ENCODE measurements around the gene PSME4. TPM values are rescaled to one million over a fixed set of nuclear protein-coding genes. Genes with fewer than 3 reads are reported as not detected.
"Not testable (repeated sequence)": the region's sequence is repeated elsewhere in the genome, so short reads cannot be mapped to it uniquely, and the experiment has no call there.

Gene PSME4
- total RNA-seq, 2 donors from 2014 or later = 50.1 to 56.0 TPM

DNA sequence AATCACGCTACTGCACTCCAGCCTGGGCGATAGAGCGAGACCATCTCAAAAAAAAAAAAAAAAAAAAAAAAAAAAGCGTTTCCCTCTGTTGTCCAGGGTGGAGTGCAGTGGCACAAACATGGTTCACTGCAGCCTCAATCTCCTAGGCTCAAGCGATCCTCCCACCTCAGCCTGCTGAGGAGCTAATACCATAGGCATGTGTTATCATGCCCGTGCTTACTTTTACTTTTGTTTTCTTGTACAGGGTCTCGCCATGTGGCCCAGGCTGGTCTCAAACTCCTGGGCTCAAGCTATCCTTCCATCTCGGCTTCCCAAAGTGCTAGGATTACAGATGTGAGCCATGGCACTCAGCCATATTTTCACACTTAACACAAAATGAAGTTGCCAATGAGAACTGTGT is 37.5 kb downstream of the PSME4 start:
- no peaks in the 10 kb centered on the region for H3K9me3 ChIP-seq
- H3K4me1 ChIP-seq (ENCODE audit: control insufficient read depth in 1 of 2, low read depth in 2 of 2) = no peaks in the 10 kb centered on the region
- ATAC-seq (ENCODE audit: insufficient number of reproducible peaks, low FRiP score, low read depth) = no peak
- H3K27ac ChIP-seq = no peak overlapping the region
- TF ChIP-seq, protein P1, sequence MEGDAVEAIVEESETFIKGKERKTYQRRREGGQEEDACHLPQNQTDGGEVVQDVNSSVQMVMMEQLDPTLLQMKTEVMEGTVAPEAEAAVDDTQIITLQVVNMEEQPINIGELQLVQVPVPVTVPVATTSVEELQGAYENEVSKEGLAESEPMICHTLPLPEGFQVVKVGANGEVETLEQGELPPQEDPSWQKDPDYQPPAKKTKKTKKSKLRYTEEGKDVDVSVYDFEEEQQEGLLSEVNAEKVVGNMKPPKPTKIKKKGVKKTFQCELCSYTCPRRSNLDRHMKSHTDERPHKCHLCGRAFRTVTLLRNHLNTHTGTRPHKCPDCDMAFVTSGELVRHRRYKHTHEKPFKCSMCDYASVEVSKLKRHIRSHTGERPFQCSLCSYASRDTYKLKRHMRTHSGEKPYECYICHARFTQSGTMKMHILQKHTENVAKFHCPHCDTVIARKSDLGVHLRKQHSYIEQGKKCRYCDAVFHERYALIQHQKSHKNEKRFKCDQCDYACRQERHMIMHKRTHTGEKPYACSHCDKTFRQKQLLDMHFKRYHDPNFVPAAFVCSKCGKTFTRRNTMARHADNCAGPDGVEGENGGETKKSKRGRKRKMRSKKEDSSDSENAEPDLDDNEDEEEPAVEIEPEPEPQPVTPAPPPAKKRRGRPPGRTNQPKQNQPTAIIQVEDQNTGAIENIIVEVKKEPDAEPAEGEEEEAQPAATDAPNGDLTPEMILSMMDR (IDR thresholded peaks at IDR 0.05) = no peak
- H3K4me3 ChIP-seq = no peak overlapping the region
- H3K36me3 ChIP-seq = peaks cover 20% of the 10 kb centered on the region
- no peaks in the 10 kb centered on the region for H3K27me3 ChIP-seq (replicated peaks; ENCODE audit: insufficient read depth)
- DNase-seq (ENCODE audit: low spot score) = no peak

- not testable (repeated sequence) for H3K27ac ChIP-seq; H3K4me1 ChIP-seq (ENCODE audit: control insufficient read depth in 1 of 2, low read depth in 2 of 2); DNase-seq (ENCODE audit: low spot score); ATAC-seq (ENCODE audit: insufficient number of reproducible peaks, low FRiP score, low read depth); H3K27me3 ChIP-seq (replicated peaks; ENCODE audit: insufficient read depth); H3K9me3 ChIP-seq; H3K4me3 ChIP-seq
- H3K36me3 ChIP-seq = peaks cover 34% of the 10 kb centered on the region
Measured at GRCh38 chr2:53926321-53926720, 44.5 kb downstream of the PSME4 start.

DNA sequence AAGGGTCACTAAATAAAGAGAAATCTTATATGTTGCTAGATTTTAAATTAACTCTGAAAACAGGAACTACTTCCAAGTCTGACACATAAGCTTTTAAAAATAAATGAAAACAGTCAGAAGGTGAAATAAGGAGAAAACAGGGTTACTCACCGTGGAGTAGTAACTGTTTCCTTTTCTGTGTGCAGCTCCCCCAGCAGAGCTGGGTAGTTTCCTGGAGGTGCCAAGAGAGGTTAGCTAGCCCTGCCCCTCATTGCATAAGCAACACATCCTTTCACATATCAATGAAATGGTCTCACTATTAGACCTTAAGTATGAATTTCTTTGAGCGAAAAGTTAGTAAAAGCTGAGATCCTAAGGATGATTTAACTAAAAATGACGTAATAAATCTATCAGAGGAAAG is 57.1 kb downstream of the PSME4 start:
- Histone ChIP-seq H3K36me3 (peaks cover 12% of the 10 kb centered on the region), H3K4me3 (no peak overlapping the region), H3K4me1 (ENCODE audit: control insufficient read depth in 1 of 2, low read depth in 2 of 2) (peaks cover 0 to 4% of the 10 kb centered on the region in 2 donors), H3K27ac (no peak overlapping the region), H3K9me3 (no peaks in the 10 kb centered on the region), H3K27me3 (replicated peaks; ENCODE audit: insufficient read depth) (no peaks in the 10 kb centered on the region)
- ATAC-seq (ENCODE audit: insufficient number of reproducible peaks, low FRiP score, low read depth) (no peak), DNase-seq (ENCODE audit: low spot score) (no peak)
- TF ChIP-seq, protein P1 (IDR thresholded peaks at IDR 0.05) = no peak

- Histone ChIP-seq H3K9me3 (no peaks in the 10 kb centered on the region), H3K27ac (no peak overlapping the region), H3K4me1 (ENCODE audit: control insufficient read depth in 1 of 2, low read depth in 2 of 2) (peaks cover 0 to 4% of the 10 kb centered on the region in 2 donors), H3K36me3 (peaks cover 23% of the 10 kb centered on the region), H3K4me3 (no peak overlapping the region), H3K27me3 (replicated peaks; ENCODE audit: insufficient read depth) (no peaks in the 10 kb centered on the region)
- DNase-seq (ENCODE audit: low spot score) (no peak), ATAC-seq (ENCODE audit: insufficient number of reproducible peaks, low FRiP score, low read depth) (no peak)
- TF ChIP-seq, protein P1 (IDR thresholded peaks at IDR 0.05) = no peak
Measured at GRCh38 chr2:53911434-53912189, 59.2 kb downstream of the PSME4 start.

DNA sequence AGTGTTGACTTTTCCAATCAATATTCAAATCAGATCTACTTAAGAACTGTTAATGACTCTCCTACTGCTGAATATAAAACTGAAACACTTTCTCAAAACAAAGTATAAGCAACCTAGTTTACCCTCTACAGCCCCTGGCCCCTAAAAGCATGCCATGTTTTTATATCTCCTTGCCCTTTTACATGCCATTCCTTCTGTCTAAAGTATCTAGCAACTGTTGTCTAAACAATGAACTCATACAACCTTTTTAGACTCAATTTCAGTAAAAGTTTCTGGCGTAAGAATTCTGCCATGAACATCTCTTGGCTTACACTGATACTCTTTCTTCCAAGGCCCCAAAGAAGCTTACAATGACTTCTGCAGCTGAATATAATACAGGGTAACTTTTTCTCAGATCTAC is 63.2 kb downstream of the PSME4 start:
- Histone ChIP-seq H3K27me3 (replicated peaks; ENCODE audit: insufficient read depth) (no peaks in the 10 kb centered on the region), H3K36me3 (peaks cover 35% of the 10 kb centered on the region), H3K4me3 (no peak overlapping the region), H3K9me3 (no peaks in the 10 kb centered on the region), H3K4me1 (ENCODE audit: control insufficient read depth in 1 of 2, low read depth in 2 of 2) (no peaks in the 10 kb centered on the region), H3K27ac (no peak overlapping the region)
- DNase-seq (ENCODE audit: low spot score) = no peak
- TF ChIP-seq, protein P1 (IDR thresholded peaks at IDR 0.05) = no peak
- no peak for ATAC-seq (ENCODE audit: insufficient number of reproducible peaks, low FRiP score, low read depth)

GRCh38 chr2:53905396-53905795 is 65.4 kb downstream of the PSME4 start:
- DNase-seq (ENCODE audit: low spot score) (no peak), ATAC-seq (ENCODE audit: insufficient number of reproducible peaks, low FRiP score, low read depth) (no peak)
- H3K27ac ChIP-seq = no peak overlapping the region
- no peaks in the 10 kb centered on the region for H3K4me1 ChIP-seq (ENCODE audit: control insufficient read depth in 1 of 2, low read depth in 2 of 2)
- H3K36me3 ChIP-seq = peaks cover 51% of the 10 kb centered on the region
- no peaks in the 10 kb centered on the region for H3K27me3 ChIP-seq (replicated peaks; ENCODE audit: insufficient read depth)
- H3K4me3 ChIP-seq = no peak overlapping the region
- TF ChIP-seq, protein P1 (IDR thresholded peaks at IDR 0.05) = no peak
- no peaks in the 10 kb centered on the region for H3K9me3 ChIP-seq

Data from thoracic aorta (tissue), 2 donors.